Heart right ventricle (tissue), 16 donors: ENCODE measurements around the gene CPSF7. TPM values are rescaled to one million over a fixed set of nuclear protein-coding genes. Genes with fewer than 3 reads are reported as not detected.
A peak's percentile ranks its signal among the peaks of the same experiment; 100 is the strongest.

Source experiments
- ATAC-seq, 8 donors: fragments of 200-7000 bp; cut with Tn5 transposase; one replicate each; pipeline ENCODE4 v1.9.1; 2020; ENCODE audit warnings: mild to moderate bottlenecking in 8 of 8, moderate library complexity in 8 of 8, moderate number of reproducible peaks in 1 of 8
- DNase-seq, 2 donors: peaks; one replicate each; pipeline ENCODE4 v3.0.0-alpha.2; 2020
- H3K27ac ChIP-seq, 10 donors: fragments of 200-600 bp; sonication (generic) in 2 of 10; one replicate each; pipeline versions ENCODE4 v1.5.0 to v1.8.0; 2020 to 2022; ENCODE audit warnings: mild to moderate bottlenecking in 3 of 10
- H3K27me3 ChIP-seq, 7 donors: fragments of 200-600 bp; one replicate each; pipeline ENCODE4 v1.8.0; 2021 to 2022; ENCODE audit warnings: mild to moderate bottlenecking in 2 of 7
- H3K36me3 ChIP-seq, 9 donors: fragments of 200-600 bp; sonication (generic) in 1 of 9; one replicate each; pipeline versions ENCODE4 v1.5.0 to v1.8.0; 2020 to 2022; ENCODE audit warnings: mild to moderate bottlenecking in 2 of 9
- H3K4me1 ChIP-seq, 9 donors: fragments of 200-600 bp; sonication (generic) in 1 of 9; one replicate each; pipeline versions ENCODE4 v1.5.0 to v1.8.0; 2020 to 2022; ENCODE audit warnings: mild to moderate bottlenecking in 4 of 9
- H3K4me3 ChIP-seq, 10 donors: fragments of 200-600 bp; sonication (generic) in 2 of 10; one replicate each; pipeline versions ENCODE4 v1.5.0 to v1.8.0; 2020 to 2022; ENCODE audit warnings: mild to moderate bottlenecking in 7 of 10, moderate library complexity in 2 of 10
- H3K9me3 ChIP-seq, 11 donors: fragments of 200-600 bp in 10 of 11; sonication (generic) in 2 of 11; one replicate each; pipeline versions ENCODE4 v1.5.0 to v1.8.0; 2013 to 2022; ENCODE audit warnings: mild to moderate bottlenecking in 2 of 11, control low read depth in 1 of 11, moderate library complexity in 1 of 11
- CTCF ChIP-seq, 9 donors: fragments of 200-600 bp; sonication (generic) in 2 of 9; IDR thresholded peaks; one replicate each; pipeline versions ENCODE4 v1.5.0 to v1.8.0; 2021 to 2022; ENCODE audit warnings: antibody characterized with exemption in 9 of 9, mild to moderate bottlenecking in 5 of 9, moderate library complexity in 1 of 9
- WGBS, 2 donors: extraction: QIAGEN DNeasy Blood & Tissue Kit; methylation state at CpG; one replicate each; pipeline ENCODE4 v1.1.7; 2013; ENCODE audit warnings: inconsistent platforms in 1 of 2; 5-methylcytosine and 5-hydroxymethylcytosine counted together
- intact Hi-C, 10 donors: fragments of 100-400 bp; cut with DNase I; formaldehyde crosslinking; loops; one replicate each; pipeline versions ENCODE4 v1.11.1 to v1.14.2; 2022
- polyA plus RNA-seq, 2 donors: library from polyadenylated mRNA; stranded (reverse); fragments of 200-250 nt; gene quantifications; one replicate each; pipeline ENCODE4 v1.2.3, GENCODE V29; 2013
- total RNA-seq, 10 donors: library from RNA; stranded (reverse); fragmentation: NEBNext Ultra II Directional in 3 of 10; extraction: Animal tissue kit (Norgen Biotek cat#: 25700) in 3 of 10; gene quantifications; one replicate each; pipeline versions ENCODE4 v1.2.1 to v1.2.4, GENCODE V29; 2021 to 2023
- donor health status: Arrhythmogenic right ventricular cardiomyopathy.
- donor health status: ischemic (EF 13 %, LVEDD 7.1; RV severe dilation, severe dysfunction).
- donor health status: healthy with polysubstance abuse.
- donor health status: DM: no; HTN: yes; CAD: no.
- donor health status: DM: no; HTN: no; CAD: no.
- donor health status: ischemic (EF 25% LVEDD 6.9; RV normal size, moderate dysfunction).
- donor health status: ischemic (EF 25% LVEDD 5.7; RV mildly dilated, moderate dysfunction).
- donor health status: healthy.
- donor health status: DM: yes; HTN: yes; CAD: no.
- donor health status: Ischemic cardiomyopathy.
- donor health status: ischemic (EF 35%, LVEDD 5.7; RV mildly dilated, moderate dysfunction).
- donor health status: nonischemic (EF 11% LVEDD 7.7; RV severe dilation, severe dysfunction).
- donor health status: DM: yes; HTN: yes; CAD: no.
- donor health status: PGD.
- donor health status: ischemic (EF 29% LVEDD 5.4; RV normal size, mild dysfunction).
- donor health status: nonischemic (EF 23%, LVEDD 6.1; RV moderate dilation, normal function).

CPSF7 gene
- total and polyA plus RNA-seq, 12 donors, result 22.3 to 51.8 (median 43.3) TPM

- H3K4me3 ChIP-seq, result no peak overlapping the region
- ATAC-seq (no peak), DNase-seq (no peak)
- 94 to 96% methylated on average over 6 of the region's 6 CpGs for WGBS, 2 donors
- no peaks in the 10 kb centered on the region for H3K27me3 ChIP-seq
- peaks cover 0 to 32% (median 7%) of the 10 kb centered on the region in 9 donors for H3K36me3 ChIP-seq
- peak overlapping the region in 1 of 10 donors; percentile 67 for H3K27ac ChIP-seq
- H3K9me3 ChIP-seq, result no peaks in the 10 kb centered on the region
- peaks cover under 1 to 42% (median 24%) of the 10 kb centered on the region in 9 donors for H3K4me1 ChIP-seq
- intact Hi-C loops, result no loop called here
- TF ChIP-seq CTCF (IDR thresholded peaks at IDR 0.05), result no peak
These were observed 71.9 kb downstream of the CPSF7 start for GRCh38 chr11:61357894-61358239.

GRCh38 chr11:61357233-61357893 is 72.4 kb downstream of the CPSF7 start:
- Histone ChIP-seq H3K27me3 (no peaks in the 10 kb centered on the region), H3K27ac (peak overlapping the region in 2 of 10 donors; percentile 3 to 67), H3K4me1 (peaks cover 0 to 39% (median 20%) of the 10 kb centered on the region in 9 donors), H3K4me3 (no peak overlapping the region), H3K9me3 (no peaks in the 10 kb centered on the region), H3K36me3 (peaks cover 0 to 37% (median 7%) of the 10 kb centered on the region in 9 donors)
- ATAC-seq (no peak), DNase-seq (no peak)
- no peak for TF ChIP-seq CTCF (IDR thresholded peaks at IDR 0.05)
- intact Hi-C loops, result no loop called here
- 93% methylated on average over 9 of the region's 9 CpGs for WGBS, 2 donors

- H3K27me3 ChIP-seq, result no peaks in the 10 kb centered on the region
- H3K27ac ChIP-seq, result no peak overlapping the region
- ATAC-seq, result no peak
- no peak for DNase-seq
- H3K36me3 ChIP-seq, result peaks cover 0 to 43% (median 7%) of the 10 kb centered on the region in 9 donors
- no peak overlapping the region for H3K4me3 ChIP-seq
- H3K4me1 ChIP-seq, result peaks cover 0 to 39% (median 20%) of the 10 kb centered on the region in 9 donors
- 95 to 98% methylated on average over 4 of the region's 4 CpGs for WGBS, 2 donors
- intact Hi-C loops, result no loop called here
- no peak for TF ChIP-seq CTCF (IDR thresholded peaks at IDR 0.05)
- H3K9me3 ChIP-seq, result no peaks in the 10 kb centered on the region
These were observed 73.1 kb downstream of the CPSF7 start for GRCh38 chr11:61356706-61357105.

GRCh38 chr11:61354208-61354607 is 75.6 kb downstream of the CPSF7 start:
- 85 to 88% methylated on average over 2 of the region's 2 CpGs for WGBS, 2 donors
- no peak for DNase-seq
- Histone ChIP-seq H3K4me1 (peaks cover 0 to 18% (median 0%) of the 10 kb centered on the region in 9 donors), H3K27me3 (no peaks in the 10 kb centered on the region), H3K36me3 (peaks cover 0 to 67% (median 7%) of the 10 kb centered on the region in 9 donors), H3K27ac (no peak overlapping the region), H3K9me3 (no peaks in the 10 kb centered on the region), H3K4me3 (no peak overlapping the region)
- intact Hi-C loops, result no loop called here
- ATAC-seq, result no peak
- no peak for TF ChIP-seq CTCF (IDR thresholded peaks at IDR 0.05)
